HepG2 (cell line): Measurements from ENCODE around the gene PPP4R2.

Source experiments
- CCAR2 ChIP-seq: fragments of 200-400 bp; formaldehyde crosslinking; optimal IDR thresholded peaks from 2 replicates; pipeline ENCODE3; 2018; ENCODE audit warnings: low read depth, mild to moderate bottlenecking, low read length, moderate library complexity
- CHD2 ChIP-seq: IDR thresholded peaks from 2 replicates; pipeline ENCODE4 v1.6.1; 2011; ENCODE audit warnings: low read depth, low read length, improper control_type of control experiment
- CREB1 ChIP-seq, 2 experiments: fragments of 450-650 bp in 1 of 2; IDR thresholded peaks; 2 replicates each; pipeline ENCODE4 v1.6.1; 2016 to 2017; ENCODE audit warnings: control low read depth in 1 of 2, mild to moderate bottlenecking in 1 of 2, missing compliant biosample characterization in 1 of 2, missing genetic modification characterization in 1 of 2
- CTCF ChIP-seq: sonication (generic); formaldehyde crosslinking; IDR thresholded peaks from 2 replicates; pipeline ENCODE4 v1.5.0; 2020; ENCODE audit warnings: mild to moderate bottlenecking, missing genetic modification reagents, moderate library complexity
- ELF4 ChIP-seq: sonication (generic); formaldehyde crosslinking; IDR thresholded peaks from 2 replicates; pipeline ENCODE4 v1.5.0; 2020; ENCODE audit warnings: missing genetic modification reagents, mild to moderate bottlenecking, moderate library complexity, borderline replicate concordance
- IKZF1 ChIP-seq: fragments of 450-650 bp; IDR thresholded peaks from 2 replicates; pipeline ENCODE4 v1.7.1; 2016
- MIXL1 ChIP-seq: IDR thresholded peaks from 2 replicates; pipeline ENCODE4 v1.6.1; 2016
- PLRG1 ChIP-seq: fragments of 450-650 bp; conservative IDR thresholded peaks from 2 replicates; pipeline ENCODE4 v1.6.1; 2016
- RFX5 ChIP-seq: IDR thresholded peaks from 2 replicates; pipeline ENCODE4 v1.6.1; 2011; ENCODE audit warnings: low read depth, low read length, improper control_type of control experiment
- SNRNP70 ChIP-seq: fragments of 200-400 bp; formaldehyde crosslinking; IDR thresholded peaks from 2 replicates; pipeline ENCODE4 v1.6.1; 2017; ENCODE audit warnings: mild to moderate bottlenecking, low read depth, low read length, moderate library complexity
- SP1 ChIP-seq, 2 experiments: fragments of 450-650 bp in 1 of 2; sonication (generic) in 1 of 2; formaldehyde crosslinking in 1 of 2; IDR thresholded peaks; 2 replicates each; pipeline versions ENCODE4 v1.4.0 to v1.6.1; 2016 to 2020; ENCODE audit warnings: missing genetic modification reagents in 1 of 2
- SRSF1 ChIP-seq: fragments of 200-400 bp; formaldehyde crosslinking; optimal IDR thresholded peaks from 2 replicates; pipeline ENCODE3; 2017; ENCODE audit warnings: mild to moderate bottlenecking, low read depth, low read length, moderate library complexity
- SRSF4 ChIP-seq: fragments of 200-400 bp; formaldehyde crosslinking; IDR thresholded peaks from one replicate; pipeline ENCODE4 v1.6.1; 2018; ENCODE audit warnings: mild to moderate bottlenecking, low read depth, low read length, moderate library complexity; ENCODE audit not compliant: poor library complexity, severe bottlenecking

GRCh38 chr3:73026760-73027113 lies 30.1 kb downstream of the PPP4R2 start:
- TF ChIP-seq SRSF4 (no peak), CHD2 (no peak), ELF4 (no peak), SP1 (IDR thresholded peaks at IDR 0.05) (no peak), SP1 (CRISPR knock-in tag; IDR thresholded peaks at IDR 0.05) (no peak), CTCF (CRISPR knock-in tag) (no peak), CCAR2 (no peak), SRSF1 (no peak), RFX5 (no peak), IKZF1 (no peak), MIXL1 (CRISPR knock-in tag) (no peak), PLRG1 (no peak), CREB1 (IDR thresholded peaks at IDR 0.05) (no peak), CREB1 (CRISPR knock-in tag; IDR thresholded peaks at IDR 0.05) (no peak), SNRNP70 (no peak)
